Large intestine (tissue), 3 donors: ENCODE results near the gene SFSWAP. TPM values are rescaled to one million over a fixed set of nuclear protein-coding genes. Genes with fewer than 3 reads are reported as not detected.

ENCODE experiments used
- DNase-seq, 2 donors: peaks; one replicate each; pipeline versions ENCODE4 v3.0.0 to v3.0.0-alpha.2; 2013
- H3K27ac ChIP-seq: one replicate; pipeline ENCODE4 v1.5.1; 2013; ENCODE audit warnings: low read length
- H3K27me3 ChIP-seq: 2 replicates; pipeline ENCODE4 v1.6.1; 2013; ENCODE audit warnings: low read length; ENCODE audit not compliant: control insufficient read depth, insufficient read depth
- H3K36me3 ChIP-seq: 2 replicates; pipeline ENCODE4 v1.6.1; 2013; ENCODE audit warnings: low read length; ENCODE audit not compliant: control insufficient read depth, insufficient read depth
- H3K4me1 ChIP-seq: one replicate; pipeline ENCODE4 v1.6.1; 2013; ENCODE audit warnings: low read length; ENCODE audit not compliant: control insufficient read depth, insufficient read depth
- H3K4me3 ChIP-seq: one replicate; pipeline ENCODE4 v1.5.1; 2013; ENCODE audit warnings: low read length
- H3K9me3 ChIP-seq: one replicate; pipeline ENCODE4 v1.6.1; 2013; ENCODE audit warnings: mild to moderate bottlenecking, low read depth, low read length, moderate library complexity; ENCODE audit not compliant: control insufficient read depth
- WGBS: methylation state at CpG from one replicate; pipeline ENCODE4 v1.1.5; 2013; ENCODE audit warnings: low lambda C conversion rate; ENCODE audit not compliant: insufficient coverage; 5-methylcytosine and 5-hydroxymethylcytosine counted together
- polyA plus RNA-seq: library from polyadenylated mRNA; unstranded; fragments of 120-200 nt; gene quantifications from one replicate; pipeline ENCODE4 v1.2.1, GENCODE V29; 2013

Gene SFSWAP
- polyA plus RNA-seq, 1 donor: 37.2 TPM

GRCh38 chr12:131757111-131757510 is 46.2 kb downstream of the SFSWAP start:
- H3K4me1 ChIP-seq: no peaks in the 10 kb centered on the region
- no peak overlapping the region for H3K4me3 ChIP-seq
- H3K27ac ChIP-seq: no peak overlapping the region
- peaks cover 73% of the 10 kb centered on the region for H3K36me3 ChIP-seq
- H3K9me3 ChIP-seq: no peaks in the 10 kb centered on the region
- no peak for DNase-seq
- WGBS: 100% methylated on average over 2 of the region's 17 CpGs
- no peaks in the 10 kb centered on the region for H3K27me3 ChIP-seq

- H3K4me3 ChIP-seq: no peak overlapping the region
- WGBS: no CpG with 5 or more reads among the region's 11 CpGs
Measured at GRCh38 chr12:131758016-131758739, 47.3 kb downstream of the SFSWAP start.

GRCh38 chr12:131759176-131759575 is 48.3 kb downstream of the SFSWAP start:
- Histone ChIP-seq H3K4me3 (no peak overlapping the region), H3K27me3 (no peaks in the 10 kb centered on the region), H3K9me3 (no peaks in the 10 kb centered on the region), H3K27ac (no peak overlapping the region), H3K36me3 (peaks cover 65% of the 10 kb centered on the region), H3K4me1 (no peaks in the 10 kb centered on the region)
- no peak for DNase-seq
- 100% methylated on average over 1 of the region's 8 CpGs for WGBS

More at GRCh38 chr12:131758016-131758739, 47.3 kb downstream of the SFSWAP start:
- no peaks in the 10 kb centered on the region for H3K9me3 ChIP-seq
- H3K27ac ChIP-seq: no peak overlapping the region
- H3K4me1 ChIP-seq: no peaks in the 10 kb centered on the region
- DNase-seq: no peak
- H3K36me3 ChIP-seq: peaks cover 70% of the 10 kb centered on the region
- H3K27me3 ChIP-seq: no peaks in the 10 kb centered on the region

- Histone ChIP-seq H3K27ac (no peak overlapping the region), H3K9me3 (no peaks in the 10 kb centered on the region), H3K36me3 (peaks cover 69% of the 10 kb centered on the region), H3K4me3 (no peak overlapping the region), H3K27me3 (no peaks in the 10 kb centered on the region), H3K4me1 (no peaks in the 10 kb centered on the region)
- no CpG with 5 or more reads among the region's 5 CpGs for WGBS
- no peak for DNase-seq
Measured at GRCh38 chr12:131761638-131762037, 50.7 kb downstream of the SFSWAP start.

- peaks cover 65% of the 10 kb centered on the region for H3K36me3 ChIP-seq
- no peak overlapping the region for H3K27ac ChIP-seq
- no peaks in the 10 kb centered on the region for H3K9me3 ChIP-seq
- WGBS: 100% methylated on average over 2 of the region's 9 CpGs
- H3K4me1 ChIP-seq: no peaks in the 10 kb centered on the region
- DNase-seq: no peak
- H3K27me3 ChIP-seq: no peaks in the 10 kb centered on the region
- no peak overlapping the region for H3K4me3 ChIP-seq
Measured at GRCh38 chr12:131764738-131765137, 53.8 kb downstream of the SFSWAP start.

- no peaks in the 10 kb centered on the region for H3K27me3 ChIP-seq
- no peak for DNase-seq
- no peaks in the 10 kb centered on the region for H3K4me1 ChIP-seq
- no peaks in the 10 kb centered on the region for H3K9me3 ChIP-seq
- H3K4me3 ChIP-seq: no peak overlapping the region
- no peak overlapping the region for H3K27ac ChIP-seq
- peaks cover 73% of the 10 kb centered on the region for H3K36me3 ChIP-seq
- 90% methylated on average over 2 of the region's 10 CpGs for WGBS
Measured at GRCh38 chr12:131765961-131766360, 55.1 kb downstream of the SFSWAP start.

- Histone ChIP-seq H3K4me3 (no peak overlapping the region), H3K27ac (no peak overlapping the region)
- WGBS: no CpG with 5 or more reads among the region's 17 CpGs
Measured at GRCh38 chr12:131766382-131767107, 55.7 kb downstream of the SFSWAP start.

GRCh38 chr12:131770120-131770519 is 59.2 kb downstream of the SFSWAP start:
- Histone ChIP-seq H3K27me3 (no peaks in the 10 kb centered on the region), H3K9me3 (no peaks in the 10 kb centered on the region), H3K36me3 (peaks cover 78% of the 10 kb centered on the region), H3K4me1 (no peaks in the 10 kb centered on the region), H3K4me3 (no peak overlapping the region), H3K27ac (no peak overlapping the region)
- 100% methylated on average over 1 of the region's 12 CpGs for WGBS
- DNase-seq: no peak

More at GRCh38 chr12:131766382-131767107, 55.7 kb downstream of the SFSWAP start:
- no peaks in the 10 kb centered on the region for H3K27me3 ChIP-seq
- DNase-seq: no peak
- peaks cover 73% of the 10 kb centered on the region for H3K36me3 ChIP-seq
- H3K4me1 ChIP-seq: no peaks in the 10 kb centered on the region
- no peaks in the 10 kb centered on the region for H3K9me3 ChIP-seq

- H3K36me3 ChIP-seq: peaks cover 74% of the 10 kb centered on the region
- no peaks in the 10 kb centered on the region for H3K27me3 ChIP-seq
- no peak for DNase-seq
- no peak overlapping the region for H3K27ac ChIP-seq
- no peaks in the 10 kb centered on the region for H3K9me3 ChIP-seq
- H3K4me3 ChIP-seq: no peak overlapping the region
- 89% methylated on average over 4 of the region's 10 CpGs for WGBS
- H3K4me1 ChIP-seq: no peaks in the 10 kb centered on the region
Measured at GRCh38 chr12:131771965-131772364, 61.1 kb downstream of the SFSWAP start.

GRCh38 chr12:131773582-131774221 is 62.8 kb downstream of the SFSWAP start:
- Histone ChIP-seq H3K27ac (no peak overlapping the region), H3K9me3 (no peaks in the 10 kb centered on the region), H3K27me3 (no peaks in the 10 kb centered on the region), H3K36me3 (peaks cover 69% of the 10 kb centered on the region), H3K4me3 (no peak overlapping the region), H3K4me1 (no peaks in the 10 kb centered on the region)
- WGBS: 60% methylated on average over 1 of the region's 15 CpGs
- no peak for DNase-seq
